Measurements from ENCODE around the gene MKRN2OS.

Gene MKRN2OS, protein sequence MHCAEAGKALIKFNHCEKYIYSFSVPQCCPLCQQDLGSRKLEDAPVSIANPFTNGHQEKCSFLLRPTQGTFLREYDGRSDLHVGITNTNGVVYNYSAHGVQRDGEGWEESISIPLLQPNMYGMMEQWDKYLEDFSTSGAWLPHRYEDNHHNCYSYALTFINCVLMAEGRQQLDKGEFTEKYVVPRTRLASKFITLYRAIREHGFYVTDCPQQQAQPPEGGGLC

DNA sequence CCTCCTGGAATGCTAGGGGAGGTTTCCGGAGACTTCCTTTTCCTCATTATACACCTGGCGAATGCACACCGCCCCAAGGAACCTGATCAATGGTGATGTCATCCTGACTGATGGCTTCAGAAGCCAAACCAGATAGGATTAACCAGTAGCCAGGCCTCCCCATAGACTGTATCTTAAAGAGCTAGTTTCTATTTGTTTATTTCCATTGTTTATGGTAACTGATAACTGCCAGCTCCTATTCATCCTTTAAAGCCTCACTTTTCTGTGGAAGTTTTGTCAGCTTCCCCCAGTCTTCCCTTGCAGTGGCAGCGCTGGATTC is at the start of gene MKRN2OS:
Gene MKRN2OS (minus strand): TSS at position 27 of the 319 bp plus-strand sequence. CDS start 35 bp downstream, outside the sequence.
- TF ChIP-seq, protein P1, sequence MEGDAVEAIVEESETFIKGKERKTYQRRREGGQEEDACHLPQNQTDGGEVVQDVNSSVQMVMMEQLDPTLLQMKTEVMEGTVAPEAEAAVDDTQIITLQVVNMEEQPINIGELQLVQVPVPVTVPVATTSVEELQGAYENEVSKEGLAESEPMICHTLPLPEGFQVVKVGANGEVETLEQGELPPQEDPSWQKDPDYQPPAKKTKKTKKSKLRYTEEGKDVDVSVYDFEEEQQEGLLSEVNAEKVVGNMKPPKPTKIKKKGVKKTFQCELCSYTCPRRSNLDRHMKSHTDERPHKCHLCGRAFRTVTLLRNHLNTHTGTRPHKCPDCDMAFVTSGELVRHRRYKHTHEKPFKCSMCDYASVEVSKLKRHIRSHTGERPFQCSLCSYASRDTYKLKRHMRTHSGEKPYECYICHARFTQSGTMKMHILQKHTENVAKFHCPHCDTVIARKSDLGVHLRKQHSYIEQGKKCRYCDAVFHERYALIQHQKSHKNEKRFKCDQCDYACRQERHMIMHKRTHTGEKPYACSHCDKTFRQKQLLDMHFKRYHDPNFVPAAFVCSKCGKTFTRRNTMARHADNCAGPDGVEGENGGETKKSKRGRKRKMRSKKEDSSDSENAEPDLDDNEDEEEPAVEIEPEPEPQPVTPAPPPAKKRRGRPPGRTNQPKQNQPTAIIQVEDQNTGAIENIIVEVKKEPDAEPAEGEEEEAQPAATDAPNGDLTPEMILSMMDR (IDR thresholded peaks at IDR 0.05; ENCODE audit: insufficient read depth, low read depth, low read length, missing control alignments) = no peak
- peak within 1 kb of the TSS; percentile 64 for H3K4me3 ChIP-seq (ENCODE audit: low read length)
- DNase-seq (ENCODE audit: low read depth) = peak; percentile 95

DNA sequence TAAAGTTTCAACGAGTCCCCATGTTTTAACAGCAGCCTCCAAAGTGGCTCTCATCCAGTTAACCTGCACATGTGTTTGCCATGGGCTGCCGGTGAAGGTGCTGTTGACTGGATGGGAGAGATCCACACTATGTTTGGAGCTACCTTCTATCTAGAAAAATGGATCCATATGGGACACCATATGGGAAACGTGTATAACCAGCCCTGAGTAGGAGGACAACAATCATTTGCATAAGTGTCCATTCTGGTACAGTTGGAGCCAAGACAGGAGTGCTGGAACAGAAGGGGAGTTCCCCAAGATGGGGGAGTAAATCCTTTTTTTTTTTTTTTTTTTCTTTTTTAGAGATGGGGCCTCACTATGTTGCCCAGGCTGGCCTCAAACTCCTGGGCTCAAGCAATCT is 48.2 kb upstream of the MKRN2OS start:
- TF ChIP-seq, protein P1 (IDR thresholded peaks at IDR 0.05; ENCODE audit: insufficient read depth, low read depth, low read length, missing control alignments) = no peak
- no peak for DNase-seq (ENCODE audit: low read depth)
- H3K4me3 ChIP-seq (ENCODE audit: low read length) = no peak overlapping the region

DNA sequence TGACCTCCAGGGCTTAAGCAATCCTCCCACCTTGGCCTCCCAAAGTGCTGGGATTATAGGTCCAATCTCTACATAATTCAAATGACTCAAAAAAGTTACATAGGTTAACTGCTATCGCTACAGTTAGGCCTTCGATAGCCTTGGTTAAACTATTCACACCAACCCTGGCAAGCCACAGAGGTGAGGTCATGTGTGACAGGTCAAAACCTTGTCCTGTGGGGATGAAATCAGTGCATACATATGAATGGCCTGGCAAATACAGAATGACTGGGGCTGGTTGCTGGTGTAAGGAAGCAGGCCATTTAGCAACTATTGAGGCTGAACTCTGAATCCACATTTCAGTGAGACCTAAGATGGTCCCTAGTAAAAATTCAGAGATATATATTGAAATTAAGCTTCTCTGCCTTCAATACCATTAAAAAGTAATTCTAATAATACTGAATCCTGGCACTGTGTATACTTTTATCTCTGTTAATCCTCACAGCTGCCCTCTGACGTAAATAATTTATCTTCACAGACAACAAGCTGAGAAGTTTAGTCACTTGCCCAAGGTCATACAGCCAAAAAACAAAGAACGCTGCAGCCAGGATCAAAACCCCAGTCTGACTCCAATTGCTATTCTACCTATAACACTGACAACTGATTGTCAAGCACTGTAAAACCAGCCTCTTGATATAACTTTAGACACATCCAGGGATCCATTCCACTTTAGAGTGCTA is 46.9 kb upstream of the MKRN2OS start:
- TF ChIP-seq, protein P1 (IDR thresholded peaks at IDR 0.05; ENCODE audit: insufficient read depth, low read depth, low read length, missing control alignments) = no peak
- H3K4me3 ChIP-seq (ENCODE audit: low read length) = no peak overlapping the region
- no peak for DNase-seq (ENCODE audit: low read depth)

DNA sequence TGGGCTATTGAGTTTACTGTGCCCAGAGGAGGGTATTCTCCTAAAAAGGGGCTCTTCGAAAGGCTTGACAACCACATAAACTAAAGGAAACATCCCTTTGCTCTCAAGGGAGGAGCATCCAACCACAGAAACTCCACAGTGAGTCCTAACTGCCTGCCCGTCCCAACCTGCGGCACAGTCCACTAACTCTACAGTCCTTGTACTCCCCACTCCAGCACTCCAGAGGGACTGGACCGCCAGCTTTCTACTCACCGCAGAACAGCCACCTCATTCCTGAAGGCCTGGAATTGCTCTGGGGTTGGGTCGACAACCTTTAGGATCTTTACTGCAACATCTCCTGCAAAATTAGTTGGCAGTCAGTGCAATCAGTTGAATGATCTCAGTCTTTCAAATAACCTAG is 46.2 kb upstream of the MKRN2OS start:
- no peak for DNase-seq (ENCODE audit: low read depth)
- TF ChIP-seq, protein P1 (IDR thresholded peaks at IDR 0.05; ENCODE audit: insufficient read depth, low read depth, low read length, missing control alignments) = no peak
- H3K4me3 ChIP-seq (ENCODE audit: low read length) = no peak overlapping the region

DNA sequence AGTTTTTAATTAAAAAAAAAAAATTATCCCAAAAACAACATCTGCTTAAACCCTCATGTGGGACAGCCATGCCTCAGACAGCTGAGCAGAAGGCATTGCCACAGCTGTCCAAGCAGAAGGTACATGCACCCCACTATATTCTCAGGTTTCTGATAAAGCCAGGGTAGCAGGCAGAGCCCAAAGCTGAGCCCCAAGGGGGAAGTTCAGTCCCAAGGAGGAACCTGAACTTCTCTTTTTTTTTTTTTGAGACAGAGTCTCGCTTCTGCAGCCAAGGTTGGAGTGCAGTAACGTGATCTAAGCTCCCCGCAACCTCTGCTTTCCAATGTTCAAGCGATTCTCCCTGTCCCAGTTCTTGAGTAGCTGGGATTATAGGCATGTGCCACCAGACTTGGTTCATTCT is 44.8 kb upstream of the MKRN2OS start:
- DNase-seq (ENCODE audit: low read depth) = no peak

DNA sequence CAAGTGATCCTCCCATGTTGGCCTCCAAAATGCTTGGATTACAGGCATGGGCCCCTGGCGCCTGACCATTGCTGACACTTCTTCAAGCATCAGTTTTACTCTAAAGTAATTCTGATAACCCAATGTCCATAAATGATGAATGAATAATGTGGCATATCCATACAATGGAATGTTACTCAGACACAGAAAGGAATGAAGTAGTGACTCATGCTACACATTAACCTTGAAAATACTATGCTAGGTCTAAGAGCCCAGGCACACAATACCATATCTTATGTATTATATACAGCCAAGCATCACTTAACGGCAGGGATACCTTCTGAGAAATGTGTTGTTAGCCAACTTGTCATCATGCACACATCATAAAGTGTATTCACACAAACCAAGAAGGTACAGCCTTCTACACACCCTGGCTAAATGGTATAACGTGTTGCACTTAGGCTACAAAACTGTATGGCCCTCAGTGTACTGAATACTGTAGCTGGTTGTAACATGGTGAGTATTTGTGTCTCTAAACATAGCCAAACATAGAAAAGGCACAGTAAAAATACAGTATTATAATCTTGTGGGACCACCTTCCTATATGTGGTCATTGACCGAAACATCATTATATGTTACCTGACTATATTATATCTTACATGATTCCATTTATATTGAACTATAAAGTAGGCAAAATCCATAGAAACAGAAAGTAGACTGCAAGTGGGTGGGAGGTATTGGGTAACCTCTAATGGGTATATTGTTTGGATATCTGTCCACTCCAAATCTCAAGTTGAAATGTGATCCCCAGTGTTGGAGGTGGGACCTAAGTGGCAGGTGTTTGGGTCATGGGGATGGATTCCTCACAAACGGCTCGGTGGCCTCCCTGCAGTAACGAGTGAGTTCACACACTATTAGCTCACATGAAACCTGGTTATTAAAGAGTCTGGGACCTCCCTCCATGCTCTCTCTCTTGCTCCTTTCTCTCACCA is 43.0 kb upstream of the MKRN2OS start:
- DNase-seq (ENCODE audit: low read depth) = peak; percentile 56
- TF ChIP-seq, protein P1 (IDR thresholded peaks at IDR 0.05; ENCODE audit: insufficient read depth, low read depth, low read length, missing control alignments) = no peak
- H3K4me3 ChIP-seq (ENCODE audit: low read length) = no peak overlapping the region

More for the DNA sequence above, 44.8 kb upstream of the MKRN2OS start:
- H3K4me3 ChIP-seq (ENCODE audit: low read length) = no peak overlapping the region
- TF ChIP-seq, protein P1 (IDR thresholded peaks at IDR 0.05; ENCODE audit: insufficient read depth, low read depth, low read length, missing control alignments) = no peak
